ENCODE data around the gene UCP3.

The UCP3 gene

DNA sequence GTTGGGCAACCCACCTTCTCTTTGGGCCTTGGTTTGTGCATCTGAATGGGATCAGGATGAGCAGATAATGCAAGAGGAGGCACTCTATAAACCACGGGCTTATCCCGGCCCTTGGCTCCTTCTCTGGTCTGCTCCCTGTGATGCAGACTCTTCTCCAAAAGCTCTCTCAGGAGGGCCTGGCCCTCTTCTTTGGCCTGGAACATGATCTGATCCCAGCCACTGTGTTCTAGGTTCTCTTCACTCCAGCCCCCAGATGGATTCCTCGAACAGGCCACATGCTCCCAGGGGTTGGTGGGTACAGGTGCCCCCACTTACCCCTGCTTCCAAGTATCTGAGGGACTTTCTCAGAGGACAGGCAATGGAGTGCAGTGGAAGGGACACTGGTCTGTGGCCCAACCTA, 8.7 kb upstream of the UCP3 start:
- H3K23ac ChIP-seq (ENCODE audit: low read depth, low read length, poor library complexity) = no peak overlapping the region
- H4K91ac ChIP-seq (ENCODE audit: low read depth, low read length, poor library complexity) = no peak overlapping the region
- H2BK15ac ChIP-seq (ENCODE audit: low read length) = no peak overlapping the region
- H4K8ac ChIP-seq (ENCODE audit: low read depth, low read length) = no peak overlapping the region
- peaks cover 12 to 73% of the 10 kb centered on the region in 2 donors for H3K36me3 ChIP-seq (replicated peaks in 1 of 2; ENCODE audit: control insufficient read depth in 2 of 2, insufficient read depth in 2 of 2, low read length in 2 of 2)
- H2BK12ac ChIP-seq (ENCODE audit: low read length) = no peak overlapping the region
- H3K27me3 ChIP-seq (ENCODE audit: control insufficient read depth in 3 of 3, insufficient read depth in 3 of 3, low read depth in 1 of 3, low read length in 3 of 3) = no peaks in the 10 kb centered on the region
- no peak for DNase-seq (ENCODE audit: low spot score)
- no peak overlapping the region for H3K4me3 ChIP-seq (ENCODE audit: low read length in 2 of 2)
- H3K79me1 ChIP-seq (ENCODE audit: low read depth, low read length) = no peaks in the 10 kb centered on the region
- no peak overlapping the region for H3K27ac ChIP-seq (replicated peaks; ENCODE audit: low read length)
- no peak overlapping the region for H2AFZ ChIP-seq (ENCODE audit: low read length)
- no CpG with 5 or more reads among the region's 3 CpGs for WGBS, 2 donors (ENCODE audit: extremely low coverage in 2 of 2, insufficient read length in 2 of 2, insufficient replicate concordance in 1 of 2)
- H3K18ac ChIP-seq (ENCODE audit: low read length) = no peak overlapping the region
- H3K4ac ChIP-seq (ENCODE audit: low read length) = no peak overlapping the region
- no peak overlapping the region for H3K9ac ChIP-seq (ENCODE audit: low read depth, low read length, poor library complexity)
- no peak overlapping the region for H3K4me2 ChIP-seq (ENCODE audit: insufficient read depth, low read length, poor library complexity, severe bottlenecking)
- no peak overlapping the region for H2BK5ac ChIP-seq (ENCODE audit: low read length)
- H2AK5ac ChIP-seq (ENCODE audit: low read depth, low read length) = no peak overlapping the region
- H3K9me3 ChIP-seq (replicated peaks in 1 of 2; ENCODE audit: control insufficient read depth in 2 of 2, insufficient read depth in 1 of 2, low read depth in 1 of 2, low read length in 2 of 2) = no peaks in the 10 kb centered on the region
- peaks cover 0 to 1% of the 10 kb centered on the region in 2 donors for H3K4me1 ChIP-seq (ENCODE audit: control insufficient read depth in 2 of 2, insufficient read depth in 1 of 2, low read depth in 1 of 2, low read length in 2 of 2)
- no peak overlapping the region for H2BK120ac ChIP-seq (ENCODE audit: low read depth, low read length)
- no peak overlapping the region for H3K14ac ChIP-seq (ENCODE audit: low read length)

DNA sequence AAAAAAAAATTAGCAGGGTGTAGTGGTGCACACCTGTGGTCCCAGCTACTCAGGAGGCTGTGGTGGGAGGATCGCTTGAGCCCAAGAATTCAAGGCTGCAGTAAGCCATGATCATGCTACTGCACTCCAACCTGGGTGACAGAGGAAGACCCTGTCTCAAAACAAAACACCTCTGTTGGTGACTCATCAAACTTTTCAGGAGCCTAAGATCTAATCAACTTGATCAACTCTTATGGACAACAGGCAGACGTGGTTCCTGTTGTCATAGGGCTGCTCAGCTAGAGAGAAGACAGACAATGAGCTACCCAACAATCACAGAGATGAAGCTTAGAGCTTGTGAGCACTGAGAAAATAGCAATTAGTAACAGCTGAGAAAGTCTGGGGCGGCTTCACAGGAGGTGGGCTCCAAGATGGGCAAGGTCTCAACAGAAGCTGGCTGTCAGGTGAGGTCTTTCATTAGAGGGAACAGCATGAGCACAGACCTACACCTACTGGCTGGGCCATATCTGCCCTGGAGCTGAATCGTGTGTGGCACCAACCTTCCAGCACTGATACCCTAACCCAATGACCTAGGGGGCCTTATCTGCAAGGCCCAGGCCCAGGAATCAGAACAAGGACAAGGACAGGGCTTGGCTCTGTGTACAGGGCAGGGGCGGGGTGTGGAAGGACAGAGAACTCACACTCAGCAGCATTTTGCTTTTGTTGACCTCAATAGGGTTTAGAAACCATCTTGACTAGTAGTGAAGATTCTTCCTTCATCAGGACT, 7.2 kb upstream of the UCP3 start:
- WGBS, 2 donors (ENCODE audit: extremely low coverage in 2 of 2, insufficient read length in 2 of 2, insufficient replicate concordance in 1 of 2) = no CpG with 5 or more reads among the region's 5 CpGs
- H3K27me3 ChIP-seq (ENCODE audit: control insufficient read depth in 3 of 3, insufficient read depth in 3 of 3, low read depth in 1 of 3, low read length in 3 of 3) = no peaks in the 10 kb centered on the region
- DNase-seq (ENCODE audit: low spot score) = no peak
- H2BK5ac ChIP-seq (ENCODE audit: low read length) = no peak overlapping the region
- no peak overlapping the region for H3K4me2 ChIP-seq (ENCODE audit: insufficient read depth, low read length, poor library complexity, severe bottlenecking)
- no peak overlapping the region for H2AFZ ChIP-seq (ENCODE audit: low read length)
- H3K9me3 ChIP-seq (replicated peaks in 1 of 2; ENCODE audit: control insufficient read depth in 2 of 2, insufficient read depth in 1 of 2, low read depth in 1 of 2, low read length in 2 of 2) = no peaks in the 10 kb centered on the region
- no peak overlapping the region for H4K91ac ChIP-seq (ENCODE audit: low read depth, low read length, poor library complexity)
- H3K4ac ChIP-seq (ENCODE audit: low read length) = no peak overlapping the region
- H2BK12ac ChIP-seq (ENCODE audit: low read length) = no peak overlapping the region
- H4K8ac ChIP-seq (ENCODE audit: low read depth, low read length) = no peak overlapping the region
- no peak overlapping the region for H3K4me3 ChIP-seq (ENCODE audit: low read length in 2 of 2)
- no peak overlapping the region for H3K18ac ChIP-seq (ENCODE audit: low read length)
- H3K4me1 ChIP-seq (ENCODE audit: control insufficient read depth in 2 of 2, insufficient read depth in 1 of 2, low read depth in 1 of 2, low read length in 2 of 2) = peaks cover 0 to 1% of the 10 kb centered on the region in 2 donors
- no peak overlapping the region for H2BK15ac ChIP-seq (ENCODE audit: low read length)
- H3K27ac ChIP-seq (replicated peaks; ENCODE audit: low read length) = no peak overlapping the region
- H2AK5ac ChIP-seq (ENCODE audit: low read depth, low read length) = no peak overlapping the region
- H3K9ac ChIP-seq (ENCODE audit: low read depth, low read length, poor library complexity) = no peak overlapping the region
- H3K79me1 ChIP-seq (ENCODE audit: low read depth, low read length) = no peaks in the 10 kb centered on the region
- H2BK120ac ChIP-seq (ENCODE audit: low read depth, low read length) = no peak overlapping the region
- peaks cover 16 to 78% of the 10 kb centered on the region in 2 donors for H3K36me3 ChIP-seq (replicated peaks in 1 of 2; ENCODE audit: control insufficient read depth in 2 of 2, insufficient read depth in 2 of 2, low read length in 2 of 2)
- no peak overlapping the region for H3K14ac ChIP-seq (ENCODE audit: low read length)
- no peak overlapping the region for H3K23ac ChIP-seq (ENCODE audit: low read depth, low read length, poor library complexity)

DNA sequence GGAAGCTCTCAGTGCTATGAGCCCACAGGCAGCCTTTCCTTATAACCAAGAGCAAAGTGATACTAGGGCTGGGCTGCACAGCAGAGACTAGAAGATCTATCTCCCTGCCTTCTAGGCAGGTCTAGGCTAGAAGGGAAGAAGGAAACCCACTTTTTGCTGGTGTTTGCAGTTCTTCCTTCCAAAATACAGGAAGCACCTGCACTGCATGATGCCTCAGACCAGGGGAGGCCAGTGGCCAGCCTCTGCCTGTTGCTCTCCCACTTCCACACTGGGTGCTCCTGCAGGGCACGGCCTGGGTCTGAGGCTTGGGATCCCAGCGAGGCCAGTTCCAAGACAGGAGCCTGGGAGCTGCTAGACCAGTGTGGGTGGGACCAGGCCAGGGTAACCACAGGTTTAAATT, 6.0 kb upstream of the UCP3 start:
- WGBS, 2 donors (ENCODE audit: extremely low coverage in 2 of 2, insufficient read length in 2 of 2, insufficient replicate concordance in 1 of 2) = no CpG with 5 or more reads among the region's 2 CpGs
- no peak overlapping the region for H3K9ac ChIP-seq (ENCODE audit: low read depth, low read length, poor library complexity)
- H3K36me3 ChIP-seq (replicated peaks in 1 of 2; ENCODE audit: control insufficient read depth in 2 of 2, insufficient read depth in 2 of 2, low read length in 2 of 2) = peaks cover 16 to 74% of the 10 kb centered on the region in 2 donors
- no peak overlapping the region for H4K91ac ChIP-seq (ENCODE audit: low read depth, low read length, poor library complexity)
- no peak overlapping the region for H2BK5ac ChIP-seq (ENCODE audit: low read length)
- no peak overlapping the region for H3K27ac ChIP-seq (replicated peaks; ENCODE audit: low read length)
- no peak overlapping the region for H3K4me2 ChIP-seq (ENCODE audit: insufficient read depth, low read length, poor library complexity, severe bottlenecking)
- no peak overlapping the region for H3K14ac ChIP-seq (ENCODE audit: low read length)
- H2AK5ac ChIP-seq (ENCODE audit: low read depth, low read length) = no peak overlapping the region
- H3K27me3 ChIP-seq (ENCODE audit: control insufficient read depth in 3 of 3, insufficient read depth in 3 of 3, low read depth in 1 of 3, low read length in 3 of 3) = no peaks in the 10 kb centered on the region
- H2AFZ ChIP-seq (ENCODE audit: low read length) = no peak overlapping the region
- H3K18ac ChIP-seq (ENCODE audit: low read length) = no peak overlapping the region
- H3K9me3 ChIP-seq (replicated peaks in 1 of 2; ENCODE audit: control insufficient read depth in 2 of 2, insufficient read depth in 1 of 2, low read depth in 1 of 2, low read length in 2 of 2) = no peaks in the 10 kb centered on the region
- no peak overlapping the region for H3K4me3 ChIP-seq (ENCODE audit: low read length in 2 of 2)
- H2BK120ac ChIP-seq (ENCODE audit: low read depth, low read length) = no peak overlapping the region
- H3K4me1 ChIP-seq (ENCODE audit: control insufficient read depth in 2 of 2, insufficient read depth in 1 of 2, low read depth in 1 of 2, low read length in 2 of 2) = no peaks in the 10 kb centered on the region
- H3K4ac ChIP-seq (ENCODE audit: low read length) = no peak overlapping the region
- no peak overlapping the region for H2BK12ac ChIP-seq (ENCODE audit: low read length)
- no peak overlapping the region for H3K23ac ChIP-seq (ENCODE audit: low read depth, low read length, poor library complexity)
- no peak overlapping the region for H2BK15ac ChIP-seq (ENCODE audit: low read length)
- H3K79me1 ChIP-seq (ENCODE audit: low read depth, low read length) = no peaks in the 10 kb centered on the region
- no peak overlapping the region for H4K8ac ChIP-seq (ENCODE audit: low read depth, low read length)
- DNase-seq (ENCODE audit: low spot score) = no peak

DNA sequence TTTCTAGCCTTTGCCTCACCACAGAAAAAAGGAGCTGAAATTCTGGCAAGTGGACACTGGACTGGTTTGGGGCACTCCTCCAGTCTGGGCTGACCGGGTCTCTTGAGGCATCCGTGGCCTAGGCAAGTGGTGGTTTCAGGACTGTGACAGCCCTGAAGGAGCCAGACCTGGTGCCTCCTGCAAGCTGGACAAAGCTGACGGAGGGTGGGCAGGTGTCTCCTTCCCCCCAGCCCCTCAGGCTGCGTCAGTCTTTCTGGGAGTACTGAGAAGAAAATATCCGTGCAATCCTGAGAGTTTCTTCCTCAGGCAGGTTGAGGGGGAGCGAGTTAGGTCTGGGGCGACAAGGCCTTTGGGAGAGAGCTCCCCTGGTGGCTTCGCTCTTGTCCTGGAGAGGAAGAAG, 4.3 kb upstream of the UCP3 start:
- no peak for DNase-seq (ENCODE audit: low spot score)
- H3K23ac ChIP-seq (ENCODE audit: low read depth, low read length, poor library complexity) = no peak overlapping the region
- no peaks in the 10 kb centered on the region for H3K9me3 ChIP-seq (replicated peaks in 1 of 2; ENCODE audit: control insufficient read depth in 2 of 2, insufficient read depth in 1 of 2, low read depth in 1 of 2, low read length in 2 of 2)
- peaks cover 16 to 64% of the 10 kb centered on the region in 2 donors for H3K36me3 ChIP-seq (replicated peaks in 1 of 2; ENCODE audit: control insufficient read depth in 2 of 2, insufficient read depth in 2 of 2, low read length in 2 of 2)
- no peak overlapping the region for H3K4ac ChIP-seq (ENCODE audit: low read length)
- no peak overlapping the region for H3K4me3 ChIP-seq (ENCODE audit: low read length in 2 of 2)
- no peak overlapping the region for H2BK120ac ChIP-seq (ENCODE audit: low read depth, low read length)
- H2AK5ac ChIP-seq (ENCODE audit: low read depth, low read length) = no peak overlapping the region
- H2BK15ac ChIP-seq (ENCODE audit: low read length) = no peak overlapping the region
- no peak overlapping the region for H2BK12ac ChIP-seq (ENCODE audit: low read length)
- no peak overlapping the region for H2AFZ ChIP-seq (ENCODE audit: low read length)
- H3K27ac ChIP-seq (replicated peaks; ENCODE audit: low read length) = no peak overlapping the region
- no peak overlapping the region for H3K18ac ChIP-seq (ENCODE audit: low read length)
- H4K8ac ChIP-seq (ENCODE audit: low read depth, low read length) = no peak overlapping the region
- no peak overlapping the region for H2BK5ac ChIP-seq (ENCODE audit: low read length)
- no peaks in the 10 kb centered on the region for H3K27me3 ChIP-seq (ENCODE audit: control insufficient read depth in 3 of 3, insufficient read depth in 3 of 3, low read depth in 1 of 3, low read length in 3 of 3)
- no peaks in the 10 kb centered on the region for H3K79me1 ChIP-seq (ENCODE audit: low read depth, low read length)
- H3K9ac ChIP-seq (ENCODE audit: low read depth, low read length, poor library complexity) = no peak overlapping the region
- H3K4me1 ChIP-seq (ENCODE audit: control insufficient read depth in 2 of 2, insufficient read depth in 1 of 2, low read depth in 1 of 2, low read length in 2 of 2) = peaks cover 0 to 2% of the 10 kb centered on the region in 2 donors
- no CpG with 5 or more reads among the region's 8 CpGs for WGBS, 2 donors (ENCODE audit: extremely low coverage in 2 of 2, insufficient read length in 2 of 2, insufficient replicate concordance in 1 of 2)
- H3K4me2 ChIP-seq (ENCODE audit: insufficient read depth, low read length, poor library complexity, severe bottlenecking) = no peak overlapping the region
- no peak overlapping the region for H3K14ac ChIP-seq (ENCODE audit: low read length)
- no peak overlapping the region for H4K91ac ChIP-seq (ENCODE audit: low read depth, low read length, poor library complexity)
